Measurements from ENCODE around the gene MELTF. TPM values are rescaled to one million over a fixed set of nuclear protein-coding genes. Genes with fewer than 3 reads are reported as not detected.

The MELTF gene
- total and polyA plus RNA-seq, 2 of the 13 experiments (the other 11 are each of a cell fraction or from before 2014, with no cell fraction given), result 3.2 to 7.5 TPM

- no peak; the same call in 1 of the 2 replicates for TF ChIP-seq MBD4 (IDR thresholded peaks at IDR 0.05; ENCODE audit: borderline replicate concordance, low read length)
- no peak for TF ChIP-seq ZNF530 (CRISPR knock-in tag; IDR thresholded peaks at IDR 0.05; ENCODE audit: low read depth)
- TF ChIP-seq ELK4 (CRISPR knock-in tag; IDR thresholded peaks at IDR 0.05; ENCODE audit: borderline replicate concordance), result no peak
- no peak for TF ChIP-seq ATF3 (CRISPR knock-in tag; IDR thresholded peaks at IDR 0.05)
- peak; percentile 84 for TF ChIP-seq ZBTB34 (CRISPR knock-in tag; IDR thresholded peaks at IDR 0.05)
- no peak for TF ChIP-seq RELA (CRISPR knock-in tag; IDR thresholded peaks at IDR 0.05)
- no peak for TF ChIP-seq ZNF83 (CRISPR knock-in tag; IDR thresholded peaks at IDR 0.05; ENCODE audit: borderline replicate concordance)
- TF ChIP-seq THAP11 (CRISPR knock-in tag; IDR thresholded peaks at IDR 0.05), result peak; percentile 25; the same call in 1 of the 2 replicates
- TF ChIP-seq KDM4B (CRISPR knock-in tag; IDR thresholded peaks at IDR 0.05), result peak; percentile 22; the same call in 1 of the 2 replicates
- peak; percentile 35; the same call in 1 of the 2 replicates for TF ChIP-seq BATF2 (CRISPR knock-in tag; IDR thresholded peaks at IDR 0.05)
- TF ChIP-seq ZNF12 (CRISPR knock-in tag; IDR thresholded peaks at IDR 0.05), result no peak
- peak; percentile 51; the same call in 1 of the 2 replicates for TF ChIP-seq ZBTB39 (CRISPR knock-in tag; IDR thresholded peaks at IDR 0.05)
- TF ChIP-seq HMGXB4 (CRISPR knock-in tag; IDR thresholded peaks at IDR 0.05; ENCODE audit: borderline replicate concordance in 1 of 2, low read depth in 1 of 2), result peak in 1 of 2 experiments; percentile 25; a peak in 2 of 4 replicates
- peak; percentile 79 for TF ChIP-seq HNF1B (CRISPR knock-in tag; IDR thresholded peaks at IDR 0.05)
- peak in 1 of 2 experiments; percentile 50; a peak in 1 of 4 replicates for TF ChIP-seq ATF4 (CRISPR knock-in tag; IDR thresholded peaks at IDR 0.05)
- no peak; the same call in 1 of the 2 replicates for TF ChIP-seq MEIS1 (CRISPR knock-in tag; IDR thresholded peaks at IDR 0.05; ENCODE audit: borderline replicate concordance)
Measured at GRCh38 chr3:196962108-196962929, 67.3 kb downstream of the MELTF start (continued).

Measured in HepG2 (cell line).